Hematopoietic multipotent progenitor cell treated with erythropoietin and hydrocortisone succinate and interleukin-3 and kit ligand, for 4 days (in vitro differentiated cells): ENCODE measurements around the gene TRIM8.

ENCODE experiments used
- DNase-seq: peaks from one replicate; pipeline ENCODE4 v3.0.0-alpha.2; 2015

Gene TRIM8

GRCh38 chr10:102705531-102705930 is 61.3 kb downstream of the TRIM8 start:
- no peak for DNase-seq
